ENCODE measurements around the gene LGR4. TPM values are rescaled to one million over a fixed set of nuclear protein-coding genes. Genes with fewer than 3 reads are reported as not detected.
A peak's percentile ranks its signal among the peaks of the same experiment; 100 is the strongest.

Gene LGR4
- total and polyA plus RNA-seq, 2 donors (not counting 1 experiment from before 2014, with no cell fraction given), result 0.92 to 3.3 TPM

- no peaks in the 10 kb centered on the region for H3K36me3 ChIP-seq (replicated peaks in 1 of 2; ENCODE audit: control extremely low read depth in 1 of 2, control insufficient read depth in 1 of 2, extremely low read depth in 1 of 2, insufficient read depth in 2 of 2, low read length in 1 of 2)
- H4K20me1 ChIP-seq (ENCODE audit: control insufficient read depth, insufficient read depth, low read length, poor library complexity, severe bottlenecking), result no peaks in the 10 kb centered on the region
- peak overlapping the region; percentile 75 for H3K4me2 ChIP-seq (replicated peaks; ENCODE audit: low read depth, low read length, poor library complexity, severe bottlenecking)
- Mint-ChIP-seq H3K27ac (no peak overlapping the region), H3K27me3 (no peaks in the 10 kb centered on the region), H3K4me1 (peaks cover 18% of the 10 kb centered on the region), H3K9me3 (ENCODE audit: insufficient read depth) (no peaks in the 10 kb centered on the region), H3K4me3 (peak overlapping the region; percentile 90)
- H3K9me3 ChIP-seq (ENCODE audit: control extremely low read depth in 1 of 3, control insufficient read depth in 2 of 3, insufficient read depth in 1 of 3, low read length in 2 of 3), result no peaks in the 10 kb centered on the region
- H2AFZ ChIP-seq (ENCODE audit: insufficient read depth, low read depth, low read length, poor library complexity, severe bottlenecking), result peak overlapping the region; percentile 98
- H3K4me3 ChIP-seq (ENCODE audit: control extremely low read depth in 1 of 5, extremely low read depth in 1 of 5, insufficient read depth in 1 of 5, low read depth in 2 of 5, low read length in 4 of 5), result no peak overlapping the region
- no peaks in the 10 kb centered on the region for H3K79me2 ChIP-seq (ENCODE audit: control insufficient read depth, insufficient read depth, low read length)
- ATAC-seq (ENCODE audit: low read depth), result no peak
- 97% methylated on average over 4 of the region's 8 CpGs for WGBS (ENCODE audit: insufficient coverage)
- no peak overlapping the region for H3K27ac ChIP-seq (ENCODE audit: low read length in 2 of 2)
- H3K27me3 ChIP-seq (replicated peaks in 1 of 4; ENCODE audit: control extremely low read depth in 1 of 4, control insufficient read depth in 3 of 4, insufficient read depth in 4 of 4, low read length in 3 of 4), result no peaks in the 10 kb centered on the region
- intact Hi-C loops (cut with micrococcal nuclease), result loop anchor here (2.0 kb wide), 2 partner anchors 111 to 747 kb away; partner anchors contain the start of genes KIF18A, LGR4 and METTL15
- no peak for DNase-seq
- no peak overlapping the region for H3K9ac ChIP-seq (ENCODE audit: low read length)
- POLR2A ChIA-PET, result no interaction called here
- no peak for TF ChIP-seq EZH2 (IDR thresholded peaks at IDR 0.05; ENCODE audit: borderline replicate concordance, insufficient read depth, low read depth, low read length, poor library complexity, severe bottlenecking)
- CTCF ChIA-PET, result no interaction called here
- peaks cover 8 to 14% of the 10 kb centered on the region in 2 donors for H3K4me1 ChIP-seq (ENCODE audit: control insufficient read depth in 2 of 2, insufficient read depth in 2 of 2, low read length in 2 of 2)
These were observed 110.8 kb downstream of the LGR4 start for GRCh38 chr11:27361649-27362431.

- no peak for ATAC-seq (ENCODE audit: low read depth)
- H2AFZ ChIP-seq (ENCODE audit: insufficient read depth, low read depth, low read length, poor library complexity, severe bottlenecking), result no peak overlapping the region
- Mint-ChIP-seq H3K4me3 (no peak overlapping the region), H3K27me3 (no peaks in the 10 kb centered on the region), H3K4me1 (peaks cover 11% of the 10 kb centered on the region), H3K9me3 (ENCODE audit: insufficient read depth) (no peaks in the 10 kb centered on the region), H3K27ac (no peak overlapping the region)
- no peak for DNase-seq
- intact Hi-C loops (cut with micrococcal nuclease), result no loop called here
- TF ChIP-seq CTCF (IDR thresholded peaks at IDR 0.05), result no peak
- TF ChIP-seq EZH2 (IDR thresholded peaks at IDR 0.05; ENCODE audit: borderline replicate concordance, insufficient read depth, low read depth, low read length, poor library complexity, severe bottlenecking), result no peak
- ChIA-PET POLR2A (no interaction called here), CTCF (no interaction called here)
- H3K27ac ChIP-seq (ENCODE audit: low read length in 2 of 2), result no peak overlapping the region
- H3K79me2 ChIP-seq (ENCODE audit: control insufficient read depth, insufficient read depth, low read length), result no peaks in the 10 kb centered on the region
- peaks cover 3 to 8% of the 10 kb centered on the region in 2 donors for H3K4me1 ChIP-seq (ENCODE audit: control insufficient read depth in 2 of 2, insufficient read depth in 2 of 2, low read length in 2 of 2)
- H3K36me3 ChIP-seq (replicated peaks in 1 of 2; ENCODE audit: control extremely low read depth in 1 of 2, control insufficient read depth in 1 of 2, extremely low read depth in 1 of 2, insufficient read depth in 2 of 2, low read length in 1 of 2), result no peaks in the 10 kb centered on the region
- H3K4me2 ChIP-seq (replicated peaks; ENCODE audit: low read depth, low read length, poor library complexity, severe bottlenecking), result no peak overlapping the region
- no peaks in the 10 kb centered on the region for H3K27me3 ChIP-seq (replicated peaks in 1 of 4; ENCODE audit: control extremely low read depth in 1 of 4, control insufficient read depth in 3 of 4, insufficient read depth in 4 of 4, low read length in 3 of 4)
- H3K4me3 ChIP-seq (ENCODE audit: control extremely low read depth in 1 of 5, extremely low read depth in 1 of 5, insufficient read depth in 1 of 5, low read depth in 2 of 5, low read length in 4 of 5), result no peak overlapping the region
- 100% methylated on average over 1 of the region's 1 CpG for WGBS (ENCODE audit: insufficient coverage)
- H3K9ac ChIP-seq (ENCODE audit: low read length), result no peak overlapping the region
- no peaks in the 10 kb centered on the region for H4K20me1 ChIP-seq (ENCODE audit: control insufficient read depth, insufficient read depth, low read length, poor library complexity, severe bottlenecking)
- H3K9me3 ChIP-seq (ENCODE audit: control extremely low read depth in 1 of 3, control insufficient read depth in 2 of 3, insufficient read depth in 1 of 3, low read length in 2 of 3), result no peaks in the 10 kb centered on the region
These were observed 114.3 kb downstream of the LGR4 start for GRCh38 chr11:27358296-27358695.
